MM.1S (cell line): ENCODE results near the gene RAB3GAP2.

Experiments used
- DNase-seq: peaks from one replicate; pipeline ENCODE4 v3.0.0-alpha.2; 2015
- H2AFZ ChIP-seq: fragments of 300-600 bp; sonication (generic); 2 replicates; pipeline ENCODE4 v1.6.0; 2016; ENCODE audit warnings: antibody characterized with exemption, low read length
- H3F3A ChIP-seq: fragments of 300-600 bp; sonication (generic); 2 replicates; pipeline ENCODE4 v1.6.1; 2016; ENCODE audit warnings: mild to moderate bottlenecking, antibody characterized with exemption, low read length, moderate library complexity, mixed read lengths; ENCODE audit not compliant: insufficient read depth
- H3K27ac ChIP-seq: fragments of 300-600 bp; sonication (generic); 2 replicates; pipeline ENCODE4 v1.5.1; 2016; ENCODE audit warnings: mild to moderate bottlenecking, low read length
- H3K27me3 ChIP-seq: fragments of 300-600 bp; sonication (generic); replicated peaks from 2 replicates; pipeline ENCODE4 v1.6.0; 2016; ENCODE audit warnings: low read length; ENCODE audit not compliant: insufficient read depth
- H3K36me3 ChIP-seq: fragments of 300-600 bp; sonication (generic); replicated peaks from 2 replicates; pipeline ENCODE4 v1.6.1; 2016; ENCODE audit warnings: mild to moderate bottlenecking, low read length, mixed read lengths; ENCODE audit not compliant: insufficient read depth
- H3K4me1 ChIP-seq: fragments of 300-600 bp; sonication (generic); 2 replicates; pipeline ENCODE4 v1.6.1; 2016; ENCODE audit warnings: low read length, mixed read lengths
- H3K4me2 ChIP-seq: fragments of 300-600 bp; sonication (generic); 2 replicates; pipeline ENCODE4 v1.6.0; 2016; ENCODE audit warnings: low read depth, low read length
- H3K4me3 ChIP-seq: fragments of 300-600 bp; sonication (generic); 2 replicates; pipeline ENCODE4 v1.5.1; 2016; ENCODE audit warnings: low read length, mixed read lengths
- H3K79me2 ChIP-seq: fragments of 300-600 bp; sonication (generic); 2 replicates; pipeline ENCODE4 v1.6.1; 2016; ENCODE audit warnings: mixed run types, low read length, mixed read lengths
- H3K9ac ChIP-seq: fragments of 300-600 bp; sonication (generic); 2 replicates; pipeline ENCODE4 v1.6.1; 2016; ENCODE audit warnings: low read length, mixed read lengths
- H3K9me2 ChIP-seq: fragments of 300-600 bp; sonication (generic); replicated peaks from 2 replicates; pipeline ENCODE4 v1.6.1; 2016; ENCODE audit warnings: mild to moderate bottlenecking, low read length, mixed read lengths; ENCODE audit not compliant: insufficient read depth
- H3K9me3 ChIP-seq: fragments of 300-600 bp; sonication (generic); replicated peaks from 2 replicates; pipeline ENCODE4 v1.6.1; 2016; ENCODE audit warnings: mild to moderate bottlenecking, low read length, mixed read lengths; ENCODE audit not compliant: insufficient read depth
- H4K20me1 ChIP-seq: fragments of 300-600 bp; sonication (generic); 2 replicates; pipeline ENCODE4 v1.6.1; 2016; ENCODE audit warnings: mild to moderate bottlenecking, low read length, moderate library complexity, mixed read lengths; ENCODE audit not compliant: insufficient read depth
- CTCF ChIP-seq: fragments of 300-600 bp; sonication (generic); IDR thresholded peaks from 2 replicates; pipeline ENCODE4 v1.5.1; 2016; ENCODE audit warnings: antibody characterized with exemption, low read length, mixed read lengths
- EZH2 ChIP-seq: fragments of 300-600 bp; sonication (generic); optimal IDR thresholded peaks from 2 replicates; pipeline ENCODE3; 2017; ENCODE audit warnings: low read depth, mild to moderate bottlenecking, antibody characterized with exemption, low read length, mixed read lengths
- EZH2phosphoT487 ChIP-seq: fragments of 300-600 bp; sonication (generic); IDR thresholded peaks from 2 replicates; pipeline ENCODE4 v1.6.1; 2018; ENCODE audit warnings: antibody characterized with exemption, low read length

RAB3GAP2 gene

DNA sequence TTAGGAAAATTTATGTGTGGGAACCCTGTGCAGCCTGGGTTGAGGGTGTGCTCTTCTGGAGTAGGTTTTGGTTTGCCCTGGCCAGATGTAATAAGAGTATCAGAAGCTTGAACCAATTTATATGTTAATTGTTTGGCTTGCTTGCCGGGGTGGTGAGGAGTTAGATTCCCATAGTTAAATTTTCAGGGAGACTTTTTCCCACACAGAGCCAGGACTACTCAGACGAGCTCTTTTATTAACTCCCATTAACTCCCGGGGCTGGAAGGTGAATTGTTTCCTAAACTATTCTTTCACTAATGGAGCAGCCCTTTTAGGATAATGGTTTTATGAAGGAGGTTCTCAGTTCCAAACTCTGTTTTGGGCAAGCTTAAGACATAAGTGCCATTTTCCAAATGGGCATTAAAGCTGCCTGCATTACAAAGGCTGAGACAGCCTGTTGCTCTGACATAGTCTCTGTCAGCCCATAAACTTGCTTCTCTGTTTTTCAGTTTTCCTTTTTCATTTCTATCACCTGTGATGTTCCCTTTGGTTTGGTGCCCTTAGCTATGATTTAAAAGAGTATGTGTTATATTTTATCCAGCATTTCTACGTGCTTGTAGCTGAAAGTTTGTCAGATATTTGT, 18.0 kb upstream of the RAB3GAP2 start:
- no peak for TF ChIP-seq EZH2
- no peak for TF ChIP-seq EZH2phosphoT487
- TF ChIP-seq CTCF, result no peak

DNA sequence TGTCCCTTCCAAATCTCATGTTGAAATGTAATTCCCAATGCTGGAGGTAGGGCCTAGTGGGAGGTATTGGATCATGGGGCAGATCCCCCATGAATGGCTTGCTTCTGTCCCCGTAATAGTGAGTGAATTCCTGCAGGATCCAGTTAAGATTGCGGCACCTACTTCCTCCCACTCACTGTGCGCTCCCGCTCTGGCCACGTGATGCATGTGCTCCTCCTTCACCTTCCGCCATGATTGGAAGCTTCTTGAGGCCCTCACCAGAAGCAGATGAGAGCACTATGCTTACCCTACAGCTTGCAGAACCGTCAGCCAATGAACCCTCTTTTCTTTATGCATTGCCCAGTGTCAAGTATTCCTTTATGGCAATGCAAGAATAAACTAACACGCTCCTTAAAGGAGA, 14.9 kb upstream of the RAB3GAP2 start:
- no peak overlapping the region for H3K4me2 ChIP-seq

More for the DNA sequence above, 18.0 kb upstream of the RAB3GAP2 start:
- no peaks in the 10 kb centered on the region for H3K79me2 ChIP-seq
- H3K4me2 ChIP-seq, result no peak overlapping the region
- no peaks in the 10 kb centered on the region for H3F3A ChIP-seq
- no peaks in the 10 kb centered on the region for H3K27me3 ChIP-seq
- H3K36me3 ChIP-seq, result no peaks in the 10 kb centered on the region
- H3K9me3 ChIP-seq, result no peaks in the 10 kb centered on the region
- no peaks in the 10 kb centered on the region for H4K20me1 ChIP-seq
- H3K4me1 ChIP-seq, result no peaks in the 10 kb centered on the region
- no peak overlapping the region for H2AFZ ChIP-seq
- no peak for DNase-seq
- H3K4me3 ChIP-seq, result no peak overlapping the region
- no peak overlapping the region for H3K27ac ChIP-seq
- no peaks in the 10 kb centered on the region for H3K9me2 ChIP-seq
- no peak overlapping the region for H3K9ac ChIP-seq

GRCh38 chr1:220283625-220284024, 11.4 kb upstream of the RAB3GAP2 start:
- no peak for DNase-seq
- no peaks in the 10 kb centered on the region for H3F3A ChIP-seq
- no peaks in the 10 kb centered on the region for H3K9me3 ChIP-seq
- no peaks in the 10 kb centered on the region for H3K4me1 ChIP-seq
- H3K36me3 ChIP-seq, result no peaks in the 10 kb centered on the region
- no peak overlapping the region for H2AFZ ChIP-seq
- no peaks in the 10 kb centered on the region for H3K79me2 ChIP-seq
- no peak overlapping the region for H3K27ac ChIP-seq
- no peak overlapping the region for H3K4me3 ChIP-seq
- no peak for TF ChIP-seq EZH2phosphoT487
- no peak for TF ChIP-seq EZH2
- no peak for TF ChIP-seq CTCF
- no peaks in the 10 kb centered on the region for H4K20me1 ChIP-seq
- H3K4me2 ChIP-seq, result no peak overlapping the region
- H3K9ac ChIP-seq, result no peak overlapping the region
- no peaks in the 10 kb centered on the region for H3K9me2 ChIP-seq
- no peaks in the 10 kb centered on the region for H3K27me3 ChIP-seq

More for the DNA sequence above, 14.9 kb upstream of the RAB3GAP2 start:
- H4K20me1 ChIP-seq, result no peaks in the 10 kb centered on the region
- no peak overlapping the region for H3K27ac ChIP-seq
- no peak for DNase-seq
- no peaks in the 10 kb centered on the region for H3K27me3 ChIP-seq
- no peaks in the 10 kb centered on the region for H3K79me2 ChIP-seq
- H3K9me2 ChIP-seq, result no peaks in the 10 kb centered on the region
- no peaks in the 10 kb centered on the region for H3F3A ChIP-seq
- H2AFZ ChIP-seq, result no peak overlapping the region
- H3K9ac ChIP-seq, result no peak overlapping the region
- no peak overlapping the region for H3K4me3 ChIP-seq
- TF ChIP-seq EZH2 (no peak), EZH2phosphoT487 (no peak), CTCF (no peak)
- H3K9me3 ChIP-seq, result no peaks in the 10 kb centered on the region
- H3K4me1 ChIP-seq, result no peaks in the 10 kb centered on the region
- H3K36me3 ChIP-seq, result no peaks in the 10 kb centered on the region
